GM19099 (cell line): ENCODE measurements around the gene ELF5.

Source experiments
- POLR2A ChIP-seq: IDR thresholded peaks from 3 replicates; pipeline ENCODE4 v1.6.1; 2011; ENCODE audit warnings: low read depth; ENCODE audit not compliant: insufficient read length; ENCODE audit errors: extremely low read depth

The ELF5 gene

DNA sequence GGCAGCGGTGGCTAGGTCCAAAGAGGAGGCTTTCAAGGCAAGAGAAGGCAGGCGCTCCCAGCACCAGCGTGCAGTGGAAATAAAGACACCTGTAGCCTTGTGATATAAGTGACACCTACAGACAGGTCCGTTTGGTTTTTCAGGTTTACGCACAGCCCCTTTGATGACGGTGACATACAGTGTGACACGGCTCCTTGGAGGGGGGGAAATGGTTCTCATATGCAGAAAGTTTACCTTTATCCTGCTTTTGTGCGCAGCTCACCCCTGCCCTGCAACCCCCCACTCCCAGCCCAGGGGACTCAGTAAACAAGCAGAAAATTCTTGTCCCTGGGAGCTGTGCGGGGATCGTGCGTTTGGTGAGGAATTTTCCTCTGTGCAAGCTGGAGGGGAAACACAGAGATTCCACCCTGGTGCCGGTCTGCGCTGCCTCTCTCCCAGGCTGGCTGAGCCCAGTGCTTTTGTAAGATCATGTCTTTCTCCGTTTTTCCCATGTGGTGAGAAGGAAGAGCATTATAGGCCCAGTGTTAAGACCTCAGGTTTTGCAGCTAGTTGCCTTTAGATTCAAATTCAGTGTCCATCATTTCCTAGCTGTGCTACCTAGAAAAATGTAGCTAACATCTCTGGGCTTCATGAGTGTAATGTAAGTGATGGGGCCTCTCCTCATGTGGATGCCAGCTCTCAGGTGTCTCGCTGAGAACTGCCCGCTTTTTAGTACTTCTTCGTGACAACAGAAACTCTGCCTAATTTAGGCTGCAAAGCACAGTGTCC, at the start of gene ELF5:
Gene ELF5 (minus strand): TSS at position 113 of the 768 bp plus-strand sequence. CDS start 8,045 bp downstream, outside the sequence.
- TF ChIP-seq POLR2A, result no peak

DNA sequence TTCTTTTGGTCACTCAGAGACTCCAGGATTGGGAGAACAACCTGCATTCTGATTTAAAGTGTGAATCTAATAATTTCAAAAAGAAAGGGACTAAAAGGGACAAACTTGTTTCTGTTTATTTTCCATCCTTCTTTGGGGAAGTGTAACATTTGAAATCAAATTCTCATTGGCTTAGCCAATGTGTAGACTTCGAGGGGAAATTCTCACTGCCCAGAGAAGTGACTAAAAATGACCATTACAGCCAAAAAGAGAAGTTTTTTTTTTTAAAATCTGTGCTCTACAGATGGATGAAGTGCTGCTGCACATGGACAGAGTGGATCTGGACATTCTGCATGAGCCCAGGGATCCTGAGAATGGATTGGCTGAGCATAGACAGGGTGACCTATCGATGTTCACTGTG, 49.4 kb upstream of the ELF5 start:
- TF ChIP-seq POLR2A, result no peak

DNA sequence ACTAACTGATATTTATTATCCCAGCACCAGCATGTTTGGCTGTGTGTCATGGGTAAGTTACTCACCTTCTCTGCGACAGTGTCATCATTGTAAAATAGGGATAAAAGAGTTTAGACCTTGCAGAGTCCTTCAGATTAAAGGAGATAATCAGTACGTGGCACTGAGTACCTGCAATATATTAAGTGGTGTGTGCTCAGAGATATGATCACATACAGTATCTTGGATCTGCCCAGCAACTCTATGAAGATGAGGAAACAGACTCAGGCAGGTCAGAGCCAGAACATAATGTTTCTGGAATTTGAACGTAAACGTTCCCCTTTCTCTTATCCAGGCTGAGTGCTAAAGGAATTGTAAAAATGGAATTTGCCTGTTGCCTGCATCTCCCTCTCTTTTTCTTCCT, 46.9 kb upstream of the ELF5 start:
- no peak for TF ChIP-seq POLR2A

DNA sequence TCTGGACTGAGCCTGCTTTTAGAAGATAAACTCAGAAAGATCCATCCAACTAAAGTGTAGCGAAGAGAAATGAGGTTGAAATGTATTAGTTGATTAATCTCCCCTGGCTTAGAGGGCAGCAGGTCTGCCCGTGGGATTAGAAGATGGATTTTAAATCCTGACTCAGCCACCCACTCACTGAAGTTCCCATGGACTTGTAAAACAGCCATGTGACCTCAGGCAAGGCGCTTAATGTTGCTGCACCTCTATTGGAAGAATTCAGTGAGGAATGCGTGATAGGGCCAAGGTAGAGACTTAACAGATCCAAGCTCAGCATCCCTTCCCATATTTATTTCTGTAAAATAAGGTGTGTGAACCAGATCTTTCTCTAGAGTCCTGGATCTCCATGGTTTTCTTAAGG, 45.1 kb upstream of the ELF5 start:
- TF ChIP-seq POLR2A, result no peak

DNA sequence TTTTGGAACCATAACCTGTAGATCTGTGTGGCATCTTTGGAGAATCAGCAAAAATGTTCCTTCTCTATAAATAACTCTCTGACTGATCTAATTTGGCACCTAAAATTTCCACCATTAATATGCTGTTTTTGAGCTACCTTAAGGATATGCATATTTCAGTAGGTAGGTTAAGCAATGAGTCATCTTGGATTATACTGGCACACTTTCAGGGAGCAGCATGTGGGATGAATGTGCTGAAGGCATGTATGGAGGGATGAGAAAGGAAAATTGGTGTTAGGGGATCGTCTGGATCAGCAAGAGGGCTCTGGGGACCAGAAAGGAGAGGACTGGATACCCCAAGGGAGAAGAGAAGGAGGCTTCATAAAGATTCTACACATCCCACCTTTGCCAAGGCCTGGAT, 44.6 kb upstream of the ELF5 start:
- TF ChIP-seq POLR2A, result no peak

DNA sequence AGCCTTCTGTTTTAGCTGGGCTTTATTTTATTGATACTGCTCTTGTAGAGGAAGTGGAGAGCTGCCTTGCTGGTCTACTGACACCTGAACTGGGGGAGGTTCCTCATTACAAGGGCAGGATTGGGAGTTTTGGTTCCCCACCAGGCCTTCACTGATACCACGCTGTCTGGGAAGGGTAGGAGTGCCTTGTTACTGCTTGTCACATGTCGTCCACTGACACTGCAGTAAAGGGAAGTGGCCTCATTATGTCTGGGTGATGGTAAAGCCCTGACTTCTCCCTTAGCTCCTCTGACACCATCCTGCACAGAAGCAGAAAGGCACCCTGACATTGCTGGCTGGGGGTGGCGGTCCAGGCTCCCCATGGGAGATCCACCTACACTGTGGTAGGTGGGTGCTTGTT, 38.7 kb upstream of the ELF5 start:
- TF ChIP-seq POLR2A, result no peak

DNA sequence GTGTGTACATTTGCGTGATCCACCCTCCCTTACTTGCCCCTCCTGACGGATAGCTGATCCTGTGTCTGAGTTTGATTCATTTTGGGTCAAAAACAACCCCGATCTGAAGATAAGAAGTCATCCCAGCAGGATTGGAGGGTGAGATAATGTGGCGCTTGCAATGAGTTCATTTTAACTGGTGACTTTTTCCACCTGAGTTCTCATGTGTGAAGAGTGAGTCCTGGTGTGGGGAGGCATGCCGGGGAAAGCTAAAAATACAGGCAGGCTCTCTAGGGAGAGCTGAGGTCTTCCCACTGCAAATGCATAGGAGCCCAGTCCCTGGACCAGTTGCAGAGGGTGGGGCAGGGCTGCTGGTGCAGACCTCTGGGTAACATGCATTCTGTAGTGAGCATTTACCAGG, 35.7 kb upstream of the ELF5 start:
- TF ChIP-seq POLR2A, result no peak

DNA sequence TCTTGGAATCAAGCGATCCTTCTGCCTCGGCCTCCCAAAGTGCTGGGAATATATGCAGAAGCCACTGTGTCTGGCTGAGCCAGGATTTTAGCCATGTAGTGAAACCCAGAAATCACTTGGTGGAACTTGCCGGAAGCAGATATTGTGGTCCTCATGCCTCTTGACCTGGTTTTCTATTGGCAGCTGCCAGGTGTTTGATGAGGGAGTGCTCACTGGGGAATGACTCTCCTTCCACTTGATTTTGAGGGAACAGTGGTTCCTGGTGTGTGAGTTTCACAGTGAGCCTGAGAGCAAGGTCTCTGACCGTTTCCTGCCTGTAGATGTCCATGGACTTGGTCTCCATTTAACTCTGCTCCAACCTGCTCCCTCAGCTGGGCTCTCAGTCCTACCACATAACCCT, 34.7 kb upstream of the ELF5 start:
- TF ChIP-seq POLR2A, result no peak

DNA sequence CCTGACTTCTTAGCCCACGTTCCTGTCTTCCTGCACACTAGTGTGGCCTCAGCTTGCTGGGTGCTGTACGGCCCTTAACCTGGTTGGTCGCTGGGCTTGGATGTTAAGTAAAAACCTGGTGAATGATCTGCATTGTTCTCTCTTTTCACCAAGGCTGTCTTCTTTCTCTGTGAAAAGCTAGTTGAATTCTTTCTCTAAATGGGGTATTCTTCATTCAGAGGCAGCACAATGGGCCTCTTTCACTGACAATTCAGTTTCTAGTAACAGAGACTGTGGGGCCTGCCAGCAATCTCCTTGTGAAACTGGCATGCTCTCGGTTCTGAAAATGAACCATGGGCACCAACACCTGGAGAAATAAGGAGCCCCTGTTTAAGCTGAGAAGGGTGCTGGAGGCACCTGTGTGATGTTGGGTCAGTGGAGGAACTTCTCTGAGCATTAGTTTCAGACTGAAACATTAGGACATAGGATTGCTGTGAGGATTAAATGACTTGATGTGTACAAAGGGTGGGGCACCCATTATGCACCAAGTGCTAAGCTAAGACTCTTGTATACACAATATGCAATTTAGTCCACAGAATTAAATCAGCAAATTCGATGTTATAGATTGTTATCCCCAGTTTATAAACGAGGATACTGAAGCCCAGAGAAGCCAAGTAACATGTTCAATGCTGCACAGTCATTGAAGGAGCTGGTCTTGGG, 33.1 kb upstream of the ELF5 start:
- TF ChIP-seq POLR2A, result no peak

DNA sequence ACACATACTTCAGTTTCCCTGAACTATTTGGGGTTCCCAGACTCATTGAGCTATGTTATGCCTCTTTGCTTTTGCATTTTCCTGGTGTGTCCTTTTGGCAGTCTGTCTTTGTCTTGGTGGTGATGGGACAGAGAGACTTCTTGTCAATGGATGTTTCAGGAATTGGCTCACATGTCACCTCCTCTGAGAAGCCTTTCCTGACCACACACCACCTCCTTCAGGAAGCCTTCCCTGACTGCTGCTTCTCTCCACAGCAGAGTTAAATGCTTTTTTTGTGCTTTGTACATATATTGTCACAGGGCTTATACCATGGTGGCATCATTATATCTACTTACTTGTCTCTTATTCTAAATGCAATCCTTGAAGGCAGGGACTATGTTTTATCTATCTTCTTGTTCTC, 28.5 kb upstream of the ELF5 start:
- TF ChIP-seq POLR2A, result no peak

DNA sequence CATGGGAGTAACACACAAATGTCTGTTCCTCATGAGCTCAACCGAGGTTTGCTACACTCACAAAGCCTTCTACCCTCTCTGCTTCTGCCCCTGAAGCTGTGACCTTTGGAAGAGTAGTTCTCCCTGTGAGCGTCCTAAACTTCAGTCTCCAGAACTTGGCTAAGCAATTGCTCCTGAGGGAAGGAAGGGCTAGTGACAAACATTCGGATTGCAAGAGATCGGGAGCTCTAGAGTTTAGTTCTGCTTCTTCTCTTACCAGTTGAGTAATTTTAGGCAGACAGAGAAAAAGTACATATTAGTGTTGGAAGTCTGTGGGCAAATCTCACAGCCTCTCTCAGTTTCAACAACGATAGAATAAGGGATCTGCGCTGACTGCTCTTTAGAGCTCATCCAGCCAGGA, 27.3 kb upstream of the ELF5 start:
- no peak for TF ChIP-seq POLR2A

DNA sequence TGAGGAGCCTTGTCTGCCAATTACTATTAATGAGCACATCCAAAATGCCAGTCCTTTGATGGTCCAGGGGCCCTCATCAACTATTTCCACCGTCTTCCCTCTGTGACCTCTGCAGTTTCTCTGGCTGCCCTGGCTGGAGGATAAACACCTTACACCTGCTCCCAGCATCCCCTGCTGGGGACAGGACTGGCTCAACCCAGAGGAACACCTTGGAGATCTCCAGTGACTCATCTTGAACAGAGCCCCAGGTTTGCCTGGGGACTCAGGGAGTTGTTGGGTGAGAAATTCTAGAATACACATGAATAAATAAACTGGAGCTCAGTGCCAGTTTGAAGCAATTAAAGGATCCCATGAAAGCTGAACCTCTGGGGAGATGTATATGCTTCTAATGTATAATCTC, 24.0 kb upstream of the ELF5 start:
- no peak for TF ChIP-seq POLR2A

DNA sequence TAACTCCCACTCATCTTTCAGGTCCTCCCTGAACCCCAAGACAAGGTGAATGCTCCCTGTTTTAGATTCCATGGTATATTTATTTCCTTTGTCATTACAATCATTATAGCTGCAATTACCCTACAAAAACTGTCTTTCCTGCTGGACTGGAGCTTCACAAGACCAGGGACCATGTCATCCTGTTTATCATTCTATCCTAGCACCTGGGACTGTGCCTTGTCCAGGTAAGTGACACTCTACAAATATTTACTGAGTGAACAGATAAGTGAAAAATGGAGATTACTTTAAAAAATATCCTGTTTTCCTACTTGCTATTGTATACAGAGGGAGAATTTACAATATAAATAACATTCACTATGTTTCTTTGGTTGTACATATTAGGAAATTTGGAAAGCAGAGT, 22.5 kb upstream of the ELF5 start:
- TF ChIP-seq POLR2A, result no peak

DNA sequence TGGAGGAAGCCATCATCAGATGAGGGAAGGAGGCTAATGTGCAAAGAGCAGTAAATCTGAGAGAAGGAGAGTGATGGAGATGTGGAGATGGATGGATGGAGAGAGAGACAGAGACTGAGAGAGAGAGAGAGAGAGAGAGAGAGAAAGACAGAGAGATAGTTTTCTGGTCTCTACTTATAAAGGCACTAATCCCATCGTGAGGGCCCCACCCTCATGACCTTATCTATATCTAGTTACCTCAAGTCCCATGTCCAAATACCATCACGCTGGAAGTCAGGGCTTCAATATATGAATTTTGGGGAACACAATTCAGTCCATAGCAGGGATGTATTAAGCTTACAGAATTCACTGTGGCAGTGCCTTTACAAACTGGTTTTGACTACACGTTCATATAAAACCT, 21.2 kb upstream of the ELF5 start:
- TF ChIP-seq POLR2A, result no peak

DNA sequence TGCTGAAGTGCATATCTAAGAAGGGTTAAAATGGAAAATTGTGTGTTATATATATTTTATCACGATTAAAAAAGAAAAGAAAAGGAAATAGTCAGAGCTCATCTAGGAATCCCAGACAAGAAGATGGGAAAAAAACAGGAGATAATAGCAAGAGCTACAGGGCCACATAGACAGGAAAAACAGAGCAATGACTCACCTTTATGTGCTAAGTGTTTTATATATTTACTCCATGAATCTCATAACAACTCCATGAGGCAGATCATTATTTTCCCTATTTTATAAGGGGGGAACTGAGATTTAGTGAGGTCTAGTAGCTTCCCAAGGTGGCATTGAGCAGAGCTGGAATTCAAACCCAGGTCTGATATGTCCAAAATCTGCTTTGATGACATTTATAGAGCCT, 18.1 kb upstream of the ELF5 start:
- TF ChIP-seq POLR2A, result no peak

DNA sequence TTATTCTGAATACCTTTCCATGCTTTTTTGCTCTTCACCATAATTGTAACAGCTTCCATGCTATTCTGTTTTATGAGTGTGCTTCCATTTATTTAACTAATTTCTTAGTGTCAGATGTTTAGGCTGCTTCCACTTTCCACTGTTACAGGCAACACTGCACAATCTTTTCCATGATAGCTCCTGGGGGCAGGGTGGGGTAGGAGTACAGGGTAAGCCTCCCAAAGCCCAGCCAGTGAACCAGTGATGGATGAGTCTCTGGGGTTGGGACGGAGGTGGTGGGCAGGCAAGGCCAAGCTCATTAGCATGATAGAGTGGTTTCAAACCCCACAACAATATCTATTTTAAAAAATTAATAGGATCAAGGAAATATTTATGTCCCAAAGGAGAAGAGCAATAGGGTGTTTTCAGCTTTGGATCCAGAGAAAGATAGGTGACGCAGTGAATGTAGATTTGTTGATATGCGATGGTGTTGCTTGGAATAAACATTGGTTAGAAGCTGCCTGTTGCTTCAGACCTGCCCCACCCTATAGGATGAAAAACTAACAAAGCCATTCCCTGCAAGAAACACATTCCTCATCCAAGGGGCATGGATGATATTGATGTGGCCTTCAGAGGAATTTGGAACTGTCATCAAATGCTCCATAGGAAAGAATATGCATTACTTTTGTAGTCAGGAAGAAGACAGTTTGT, 17.1 kb upstream of the ELF5 start:
- no peak for TF ChIP-seq POLR2A
